HG02759 (cell line): Measurements from ENCODE around the gene CRIM1.

Experiments
- ATAC-seq: cut with Tn5 transposase; IDR thresholded peaks from one replicate; pipeline ENCODE4 v1.9.1; 2021; ENCODE audit warnings: mild to moderate bottlenecking, moderate library complexity; ENCODE audit not compliant: unreplicated experiment

CRIM1 gene

GRCh38 chr2:36509075-36509474 lies 153.5 kb downstream of the CRIM1 start:
- no peak for ATAC-seq

DNA sequence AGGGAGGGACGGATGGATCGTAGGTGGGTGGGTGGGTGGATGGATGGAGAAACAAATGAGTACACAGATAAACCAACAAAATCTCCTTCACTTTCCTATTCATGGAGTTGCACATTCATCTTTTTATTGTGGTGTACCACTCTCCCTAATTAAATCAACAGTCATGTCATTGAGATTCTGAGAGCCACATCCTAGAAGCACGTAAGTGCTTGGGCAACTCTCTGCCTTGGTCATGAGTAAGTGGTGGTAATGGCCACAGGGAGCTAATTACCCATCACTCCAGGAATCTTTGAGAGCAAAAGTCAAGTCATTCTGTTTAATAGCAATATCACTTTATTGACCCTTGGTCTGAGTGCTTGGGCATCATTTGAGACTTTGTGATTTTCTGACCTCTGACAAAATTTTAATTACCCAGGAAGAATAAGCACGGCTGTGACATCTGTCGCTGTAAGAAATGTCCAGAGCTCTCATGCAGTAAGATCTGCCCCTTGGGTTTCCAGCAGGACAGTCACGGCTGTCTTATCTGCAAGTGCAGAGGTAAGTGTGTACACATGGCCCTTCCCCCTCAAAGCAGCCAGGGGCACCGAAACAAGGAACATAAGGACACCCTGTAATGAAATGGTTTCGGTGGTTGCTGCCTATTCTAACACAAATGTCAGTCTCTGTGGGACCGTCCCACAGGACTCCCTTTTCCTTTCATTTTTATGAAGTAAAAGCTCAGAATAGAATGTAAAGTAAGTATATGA lies 156.5 kb downstream of the CRIM1 start:
- ATAC-seq, result no peak

DNA sequence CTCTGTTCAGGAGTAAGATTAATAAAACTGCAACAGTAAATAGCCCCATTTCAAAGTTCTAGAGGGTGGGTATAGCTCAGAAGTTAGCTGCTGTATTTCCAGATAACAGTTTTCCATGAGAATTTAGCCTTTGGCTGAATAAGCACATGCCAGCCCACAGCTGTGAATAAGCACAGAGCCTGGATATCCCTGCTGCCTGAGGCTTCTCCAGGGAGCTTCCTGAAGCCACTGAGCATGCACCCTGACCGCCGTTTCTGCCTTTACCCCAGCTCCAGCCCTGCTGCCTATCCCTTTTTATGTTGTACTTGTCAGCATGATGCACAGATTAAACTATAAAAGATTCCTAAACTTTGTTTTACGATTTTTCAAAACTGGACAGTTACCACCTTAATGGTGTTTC lies 157.1 kb downstream of the CRIM1 start:
- ATAC-seq, result no peak

GRCh38 chr2:36513661-36514060 lies 158.1 kb downstream of the CRIM1 start:
- ATAC-seq, result no peak

DNA sequence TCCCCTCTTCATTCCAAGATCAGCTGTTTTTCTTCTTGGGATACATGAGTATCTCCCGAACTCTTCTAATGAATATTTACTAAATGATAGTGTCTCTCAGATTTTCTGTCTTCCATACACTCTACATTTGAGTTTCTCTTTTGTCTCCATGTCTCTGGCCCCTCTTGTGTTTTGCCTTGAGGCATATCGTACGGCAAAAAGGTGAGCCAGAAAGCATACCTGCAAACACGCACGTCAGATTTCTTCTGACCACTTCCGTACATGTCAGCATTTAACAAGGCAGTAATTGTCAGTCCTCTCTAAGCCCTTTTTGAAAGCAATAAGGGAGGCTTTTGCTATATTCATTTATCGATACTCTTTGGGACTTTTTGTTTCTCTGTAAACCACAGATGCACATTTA lies 160.0 kb downstream of the CRIM1 start:
- ATAC-seq, result no peak

DNA sequence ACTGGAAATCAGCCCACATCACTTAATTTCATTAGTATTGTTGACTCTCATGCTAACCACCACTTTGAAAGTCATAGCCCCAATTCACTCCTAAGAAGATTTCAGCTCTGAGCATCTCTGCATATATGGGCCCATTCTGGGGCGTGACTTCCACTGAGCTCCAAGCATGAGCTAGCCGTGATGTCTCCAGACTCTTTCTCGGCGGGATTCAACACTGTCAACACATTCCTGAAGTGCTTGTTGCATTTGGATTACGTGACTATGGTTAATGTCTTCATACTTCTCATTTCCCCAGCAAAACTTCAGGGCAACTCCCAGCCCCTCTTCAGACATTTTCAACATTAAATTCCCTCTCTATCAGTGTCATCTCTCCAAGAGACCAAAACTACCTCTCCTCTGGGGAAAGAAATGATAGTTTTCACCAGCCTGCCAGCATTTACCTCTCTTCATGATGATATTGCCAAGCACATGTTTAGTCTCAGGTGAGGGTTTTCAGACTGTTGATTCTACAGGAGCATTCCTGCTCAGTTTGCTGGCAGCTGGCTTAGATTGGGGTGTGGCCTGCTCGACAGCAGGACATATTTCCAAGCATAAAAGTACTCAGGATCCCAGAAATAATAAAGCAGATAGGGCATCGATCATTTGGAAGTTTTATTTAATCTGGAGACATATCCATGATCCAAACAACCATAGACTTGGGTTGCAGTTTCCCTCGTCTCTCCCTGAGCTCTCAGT lies 160.7 kb downstream of the CRIM1 start:
- no peak for ATAC-seq

GRCh38 chr2:36520431-36520830 lies 164.9 kb downstream of the CRIM1 start:
- no peak for ATAC-seq

DNA sequence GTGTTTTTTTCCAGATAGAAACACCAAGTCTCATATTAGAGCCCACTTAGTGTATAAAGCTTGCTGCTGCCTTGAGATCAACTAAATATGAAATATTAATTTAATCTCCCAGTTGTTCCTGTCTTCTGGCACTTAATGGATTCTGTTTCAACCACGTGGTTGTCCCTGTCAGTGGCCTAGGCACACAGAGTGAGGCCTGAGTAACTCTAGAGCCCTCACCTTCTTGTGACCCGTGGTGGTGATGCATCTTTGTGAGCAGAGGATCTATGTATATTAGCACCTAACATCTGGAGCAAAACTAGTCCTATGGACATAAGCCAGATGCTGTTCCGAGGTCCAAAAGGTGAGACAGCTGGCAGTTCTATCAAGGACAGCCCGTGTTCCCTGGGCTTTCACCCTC lies 167.6 kb downstream of the CRIM1 start:
- ATAC-seq, result no peak

- ATAC-seq, result no peak
Observed at GRCh38 chr2:36525245-36525644, 169.7 kb downstream of the CRIM1 start.

GRCh38 chr2:36526226-36526625 lies 170.6 kb downstream of the CRIM1 start:
- ATAC-seq, result no peak

DNA sequence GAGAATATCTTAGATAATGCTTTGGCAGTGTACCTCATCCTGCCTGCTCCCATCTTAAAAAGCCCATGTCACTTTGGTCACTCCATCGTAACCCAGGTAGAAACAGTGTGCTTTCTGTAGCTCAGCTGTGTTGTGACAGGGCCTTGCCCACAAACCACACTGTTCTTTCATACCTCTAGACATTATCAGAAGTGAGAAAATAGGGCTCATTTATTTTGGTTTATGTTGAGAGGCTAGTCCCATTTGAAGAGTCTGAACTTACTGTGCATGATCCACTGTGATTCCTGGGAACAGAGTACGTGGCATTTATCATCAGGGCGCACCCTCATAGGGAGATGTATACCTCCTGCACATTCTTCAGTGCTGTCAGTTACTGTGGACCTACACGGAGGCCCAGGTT lies 172.7 kb downstream of the CRIM1 start:
- peak; percentile 47 for ATAC-seq

- no peak for ATAC-seq
Observed at GRCh38 chr2:36528766-36529392, 173.3 kb downstream of the CRIM1 start.

GRCh38 chr2:36530178-36530982 lies 174.8 kb downstream of the CRIM1 start:
- peak; percentile 80 for ATAC-seq

DNA sequence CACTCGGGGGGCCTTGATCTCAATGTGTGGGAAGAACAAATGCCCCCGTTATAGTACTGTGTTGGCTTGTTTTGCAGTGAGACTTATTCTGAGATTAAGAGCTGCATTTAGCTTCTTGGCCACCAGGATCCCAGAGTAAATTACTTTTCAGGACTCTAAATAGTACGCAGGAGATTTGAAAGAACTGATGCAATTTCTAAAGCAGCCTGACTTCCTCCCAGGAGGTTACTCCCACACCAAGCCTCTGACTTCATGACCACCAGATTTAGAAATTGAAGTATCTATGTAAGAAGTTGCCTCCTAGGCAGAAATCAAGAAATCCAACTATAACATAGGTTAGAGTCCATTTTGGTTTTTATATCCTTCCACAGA lies 175.4 kb downstream of the CRIM1 start:
- peak; percentile 24 for ATAC-seq

DNA sequence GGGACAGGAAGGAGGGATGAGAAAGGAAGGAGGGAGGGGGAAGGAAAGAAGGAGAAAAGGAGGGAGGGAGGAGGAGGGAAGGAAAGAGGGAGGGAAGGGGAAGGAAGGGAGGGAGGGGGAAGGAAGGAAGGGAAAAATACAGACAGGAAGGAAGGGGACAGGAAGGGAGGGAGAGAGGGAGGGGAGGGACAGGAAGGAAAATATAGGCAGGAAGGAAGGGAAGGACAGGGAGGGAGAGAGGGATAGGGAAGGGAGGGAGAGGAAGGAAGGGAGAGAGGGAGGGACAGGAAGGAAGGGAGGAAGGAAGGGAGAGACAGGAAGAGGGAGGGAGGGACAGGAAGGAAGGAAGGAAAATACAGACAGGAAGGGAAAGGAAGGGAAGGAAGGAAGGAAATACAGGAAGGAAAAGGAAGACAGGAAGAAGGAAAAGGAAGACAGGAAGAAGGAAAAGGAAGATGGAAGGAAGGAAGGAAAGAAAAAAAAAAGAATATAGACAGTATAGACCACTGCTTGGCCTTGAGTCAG lies 178.8 kb downstream of the CRIM1 start:
- no peak for ATAC-seq

- ATAC-seq, result no peak
Observed at GRCh38 chr2:36535099-36535498, 179.5 kb downstream of the CRIM1 start.

- ATAC-seq, result no peak
Observed at GRCh38 chr2:36536776-36537175, 181.2 kb downstream of the CRIM1 start.

- no peak for ATAC-seq
Observed at GRCh38 chr2:36538335-36538734, 182.8 kb downstream of the CRIM1 start.

DNA sequence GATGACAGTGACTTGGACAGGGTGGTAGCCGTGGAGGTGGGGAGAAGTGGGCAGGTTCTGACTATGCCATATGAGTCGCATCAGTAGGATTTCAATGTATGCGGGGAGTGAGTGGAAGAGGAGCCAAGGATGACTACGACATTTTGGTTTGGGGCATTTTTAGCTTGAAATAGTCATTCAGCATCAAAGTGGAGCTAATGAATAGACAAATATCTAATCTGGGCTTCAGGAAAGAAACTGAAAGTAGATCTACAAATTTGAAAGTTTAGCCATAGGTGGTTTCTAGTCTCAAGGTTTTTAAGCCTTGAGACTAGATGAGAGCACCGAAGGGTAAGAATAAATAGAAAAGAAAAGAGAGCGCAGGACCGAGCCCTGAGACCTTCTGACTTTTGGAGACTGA lies 184.1 kb downstream of the CRIM1 start:
- peak; percentile 83 for ATAC-seq

GRCh38 chr2:36540986-36541754 lies 185.6 kb downstream of the CRIM1 start:
- no peak for ATAC-seq
